Large intestine (tissue), 3 donors: Measurements from ENCODE around the gene PDZRN3. TPM values are rescaled to one million over a fixed set of nuclear protein-coding genes. Genes with fewer than 3 reads are reported as not detected.
A peak's percentile ranks its signal among the peaks of the same experiment; 100 is the strongest.

Source experiments
- DNase-seq, 2 donors: peaks; one replicate each; pipeline versions ENCODE4 v3.0.0 to v3.0.0-alpha.2; 2013
- H3K27ac ChIP-seq: one replicate; pipeline ENCODE4 v1.5.1; 2013; ENCODE audit warnings: low read length
- H3K27me3 ChIP-seq: 2 replicates; pipeline ENCODE4 v1.6.1; 2013; ENCODE audit warnings: low read length; ENCODE audit not compliant: control insufficient read depth, insufficient read depth
- H3K36me3 ChIP-seq: 2 replicates; pipeline ENCODE4 v1.6.1; 2013; ENCODE audit warnings: low read length; ENCODE audit not compliant: control insufficient read depth, insufficient read depth
- H3K4me1 ChIP-seq: one replicate; pipeline ENCODE4 v1.6.1; 2013; ENCODE audit warnings: low read length; ENCODE audit not compliant: control insufficient read depth, insufficient read depth
- H3K4me3 ChIP-seq: one replicate; pipeline ENCODE4 v1.5.1; 2013; ENCODE audit warnings: low read length
- H3K9me3 ChIP-seq: one replicate; pipeline ENCODE4 v1.6.1; 2013; ENCODE audit warnings: mild to moderate bottlenecking, low read depth, low read length, moderate library complexity; ENCODE audit not compliant: control insufficient read depth
- WGBS: methylation state at CpG from one replicate; pipeline ENCODE4 v1.1.5; 2013; ENCODE audit warnings: low lambda C conversion rate; ENCODE audit not compliant: insufficient coverage; 5-methylcytosine and 5-hydroxymethylcytosine counted together
- polyA plus RNA-seq: library from polyadenylated mRNA; unstranded; fragments of 120-200 nt; gene quantifications from one replicate; pipeline ENCODE4 v1.2.1, GENCODE V29; 2013

The PDZRN3 gene
- polyA plus RNA-seq, 1 donor: 40.7 TPM

DNA sequence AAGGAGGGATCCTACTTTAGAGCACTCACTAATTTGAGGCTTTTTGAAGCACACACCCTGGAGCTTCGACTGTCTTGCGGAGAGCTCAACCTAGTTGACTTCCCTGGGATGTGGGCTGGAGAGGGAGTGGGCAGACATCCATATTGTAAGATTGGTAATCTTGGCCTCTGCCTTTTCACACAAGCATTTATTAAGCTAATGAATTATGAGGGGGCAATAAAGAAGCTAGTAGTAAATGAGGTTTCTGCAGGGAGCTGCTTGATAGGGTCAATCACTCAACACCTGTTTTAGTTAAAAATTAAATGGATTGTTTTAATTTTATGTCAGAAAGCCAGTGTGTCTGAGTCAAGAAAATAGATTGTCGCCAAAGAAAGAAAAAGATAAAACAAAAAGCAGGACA, 76.3 kb downstream of the PDZRN3 start:
- Histone ChIP-seq H3K4me3 (no peak overlapping the region), H3K9me3 (no peaks in the 10 kb centered on the region), H3K4me1 (peaks cover 21% of the 10 kb centered on the region), H3K27ac (peak overlapping the region; percentile 13), H3K27me3 (no peaks in the 10 kb centered on the region), H3K36me3 (no peaks in the 10 kb centered on the region)
- WGBS: 33% methylated on average over 1 of the region's 3 CpGs
- DNase-seq: peak in 1 of 2 donors; percentile 74

DNA sequence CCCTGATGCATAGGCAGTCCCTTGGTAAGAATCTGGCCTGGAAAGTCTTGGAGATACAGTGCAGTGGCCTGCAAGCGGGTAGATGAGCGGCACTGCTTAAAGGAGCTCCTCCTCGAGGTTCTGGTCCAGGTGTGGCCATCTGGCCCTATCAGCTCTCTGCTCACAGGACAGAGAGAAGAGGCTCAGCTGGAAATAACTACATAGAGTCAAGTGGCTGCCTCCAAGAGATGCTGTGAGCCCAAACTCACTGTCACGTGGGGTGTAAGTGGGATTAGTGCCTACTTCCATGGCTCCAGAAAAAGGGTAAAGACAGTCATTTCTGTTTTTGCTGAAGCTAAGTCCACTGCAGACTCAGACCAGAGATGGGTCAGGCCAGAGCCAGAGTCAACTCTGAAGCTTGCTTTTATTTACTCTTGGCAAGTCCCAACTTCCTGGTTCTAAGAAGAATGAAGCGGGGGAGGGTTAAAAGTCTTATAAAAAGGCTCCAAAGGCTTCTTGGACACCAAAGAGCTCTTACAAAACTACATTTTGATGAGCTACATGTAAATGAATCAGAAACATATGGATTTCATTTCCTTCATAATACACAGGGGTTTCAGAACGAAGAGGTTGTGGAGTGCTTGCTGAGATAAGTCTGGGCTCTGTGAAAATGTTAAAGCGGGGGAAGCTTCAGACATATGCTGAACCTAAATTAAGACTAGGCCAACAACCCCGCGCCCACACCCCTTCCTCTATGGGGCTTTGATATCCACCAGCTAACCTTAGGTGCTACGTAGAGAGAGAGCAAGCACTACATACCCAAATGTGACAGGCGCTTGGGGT, 77.1 kb downstream of the PDZRN3 start:
- H3K9me3 ChIP-seq: no peaks in the 10 kb centered on the region
- H3K36me3 ChIP-seq: no peaks in the 10 kb centered on the region
- peaks cover 29% of the 10 kb centered on the region for H3K4me1 ChIP-seq
- no CpG with 5 or more reads among the region's 11 CpGs for WGBS
- no peak overlapping the region for H3K4me3 ChIP-seq
- peak overlapping the region; percentile 13 for H3K27ac ChIP-seq
- no peaks in the 10 kb centered on the region for H3K27me3 ChIP-seq
- peak in 1 of 2 donors; percentile 72 for DNase-seq

DNA sequence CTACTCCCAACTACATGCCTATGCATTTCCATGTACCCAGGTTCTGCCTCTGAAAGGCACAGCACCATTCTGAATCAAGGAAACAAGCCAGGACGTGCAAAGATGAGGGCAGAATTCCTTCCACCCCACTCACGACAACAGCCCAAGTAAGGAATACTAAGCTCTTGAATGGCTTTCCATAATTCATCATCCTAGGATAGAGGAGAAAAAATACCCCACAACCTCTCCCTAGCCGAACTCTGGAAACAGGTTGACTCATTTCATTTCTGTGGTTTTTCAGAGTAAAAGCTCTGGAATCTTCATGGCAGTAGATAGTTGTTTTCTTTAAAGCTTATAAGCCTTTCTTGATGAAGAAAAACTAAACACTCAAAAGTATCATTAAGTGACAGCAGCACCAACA, 77.8 kb downstream of the PDZRN3 start:
- WGBS: no CpG with 5 or more reads among the region's 3 CpGs

DNA sequence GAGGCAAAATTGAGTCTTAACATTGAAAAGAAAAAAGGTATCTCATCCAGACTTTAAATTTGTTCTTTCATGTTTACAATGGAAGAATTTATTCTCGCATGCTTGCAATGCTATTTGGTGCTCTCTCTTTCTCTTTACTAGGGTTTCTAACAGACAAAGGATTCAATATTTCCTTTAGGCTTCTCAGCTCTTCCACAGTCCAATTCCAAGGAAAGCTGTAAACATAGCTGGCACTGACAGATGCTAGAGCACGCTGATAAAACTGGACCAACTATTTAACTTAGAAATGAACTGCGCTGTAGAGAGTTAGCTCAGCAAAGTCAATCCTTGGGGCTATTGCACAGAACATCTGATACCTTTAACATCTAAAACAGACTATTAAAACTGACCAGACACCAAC, 81.3 kb downstream of the PDZRN3 start:
- Histone ChIP-seq H3K27ac (no peak overlapping the region), H3K4me3 (no peak overlapping the region), H3K36me3 (no peaks in the 10 kb centered on the region), H3K27me3 (no peaks in the 10 kb centered on the region), H3K9me3 (no peaks in the 10 kb centered on the region), H3K4me1 (peaks cover 19% of the 10 kb centered on the region)
- 88% methylated on average over 1 of the region's 3 CpGs for WGBS
- no peak for DNase-seq

More for the DNA sequence above, 77.8 kb downstream of the PDZRN3 start:
- no peaks in the 10 kb centered on the region for H3K9me3 ChIP-seq
- no peaks in the 10 kb centered on the region for H3K36me3 ChIP-seq
- no peak for DNase-seq
- no peaks in the 10 kb centered on the region for H3K27me3 ChIP-seq
- no peak overlapping the region for H3K4me3 ChIP-seq
- peaks cover 29% of the 10 kb centered on the region for H3K4me1 ChIP-seq
- H3K27ac ChIP-seq: no peak overlapping the region

DNA sequence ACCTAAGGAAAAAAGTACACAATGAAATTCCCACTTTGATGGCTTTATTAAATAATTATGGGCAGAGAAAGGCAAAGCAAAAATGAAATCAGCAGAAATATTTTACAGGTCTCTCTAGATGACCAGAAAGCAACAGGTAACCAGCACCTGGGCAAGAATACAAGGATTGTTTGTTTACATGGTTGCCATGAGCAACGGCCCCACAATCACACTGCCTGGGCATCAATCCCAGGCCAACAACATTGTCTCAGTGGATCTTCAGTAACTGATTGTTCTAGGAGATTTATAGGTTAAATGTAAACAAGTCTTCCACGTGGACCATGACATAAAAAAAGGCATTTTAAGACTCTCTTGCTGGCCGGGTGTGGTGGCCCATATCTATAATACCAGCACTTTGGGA, 82.6 kb downstream of the PDZRN3 start:
- Histone ChIP-seq H3K36me3 (no peaks in the 10 kb centered on the region), H3K27me3 (no peaks in the 10 kb centered on the region), H3K27ac (no peak overlapping the region), H3K9me3 (no peaks in the 10 kb centered on the region), H3K4me1 (peaks cover 8% of the 10 kb centered on the region), H3K4me3 (no peak overlapping the region)
- WGBS: 40% methylated on average over 1 of the region's 3 CpGs
- DNase-seq: peak in 1 of 2 donors; percentile 59

DNA sequence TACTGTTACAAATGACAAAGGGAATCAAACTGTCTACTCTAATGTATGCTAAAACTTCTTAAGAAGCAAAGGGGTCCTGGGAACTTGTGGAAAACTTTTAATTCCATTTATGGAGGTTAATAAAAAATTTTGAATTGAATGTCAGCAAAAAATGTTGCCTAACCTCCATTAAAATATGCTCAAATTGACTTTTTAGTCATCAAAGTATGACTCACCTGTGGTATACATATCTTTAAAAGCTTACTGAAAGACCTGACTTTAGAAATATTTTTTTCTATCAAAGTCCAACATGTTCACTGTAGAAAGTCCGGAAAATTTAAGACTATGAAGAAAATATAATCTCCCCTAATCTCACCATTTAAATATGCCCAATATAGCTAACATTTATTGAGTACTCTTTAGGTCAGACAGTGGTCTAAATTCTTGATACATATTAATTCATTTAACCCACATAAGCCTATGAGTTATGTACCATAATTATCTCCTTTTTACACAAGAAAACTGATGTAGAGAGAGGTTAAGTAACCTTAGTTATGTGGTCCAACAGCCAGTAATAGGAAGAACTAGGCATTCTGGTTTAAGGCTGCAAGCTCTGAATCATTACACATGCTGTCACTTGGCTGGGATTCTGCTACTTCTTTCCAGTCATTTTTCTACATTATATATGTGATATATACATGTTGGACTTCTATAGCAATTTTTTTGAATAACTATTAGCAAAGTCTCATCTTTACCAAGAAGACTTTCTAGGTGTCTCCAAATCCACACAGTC, 83.6 kb downstream of the PDZRN3 start:
- Histone ChIP-seq H3K27ac (peak overlapping the region; percentile 49), H3K27me3 (no peaks in the 10 kb centered on the region), H3K9me3 (no peaks in the 10 kb centered on the region), H3K4me3 (no peak overlapping the region), H3K4me1 (peaks cover 15% of the 10 kb centered on the region), H3K36me3 (no peaks in the 10 kb centered on the region)
- no peak for DNase-seq
- WGBS: 60% methylated on average over 1 of the region's 1 CpG

DNA sequence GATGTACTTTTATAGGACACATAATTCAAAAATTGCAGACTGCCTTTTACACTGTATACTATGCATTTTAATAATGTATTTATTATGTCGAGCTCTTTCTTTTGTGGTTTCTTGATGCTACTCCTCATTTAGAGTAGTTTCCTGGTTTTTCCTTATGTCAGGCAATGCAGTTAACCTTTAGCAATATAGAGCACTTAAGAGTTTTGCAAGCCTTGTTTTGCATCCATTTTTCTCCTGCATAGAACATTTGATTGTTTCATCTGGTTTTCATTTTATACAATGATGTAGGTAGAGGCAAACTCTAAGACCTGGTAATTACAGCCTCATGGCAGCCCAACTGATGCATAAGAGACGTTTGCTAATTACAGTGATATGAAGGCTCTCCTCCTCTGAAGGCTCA, 86.3 kb downstream of the PDZRN3 start:
- H3K27ac ChIP-seq: no peak overlapping the region
- no peaks in the 10 kb centered on the region for H3K36me3 ChIP-seq
- H3K4me1 ChIP-seq: peaks cover 27% of the 10 kb centered on the region
- DNase-seq: no peak
- no peak overlapping the region for H3K4me3 ChIP-seq
- 40% methylated on average over 1 of the region's 2 CpGs for WGBS
- H3K9me3 ChIP-seq: no peaks in the 10 kb centered on the region
- no peaks in the 10 kb centered on the region for H3K27me3 ChIP-seq

DNA sequence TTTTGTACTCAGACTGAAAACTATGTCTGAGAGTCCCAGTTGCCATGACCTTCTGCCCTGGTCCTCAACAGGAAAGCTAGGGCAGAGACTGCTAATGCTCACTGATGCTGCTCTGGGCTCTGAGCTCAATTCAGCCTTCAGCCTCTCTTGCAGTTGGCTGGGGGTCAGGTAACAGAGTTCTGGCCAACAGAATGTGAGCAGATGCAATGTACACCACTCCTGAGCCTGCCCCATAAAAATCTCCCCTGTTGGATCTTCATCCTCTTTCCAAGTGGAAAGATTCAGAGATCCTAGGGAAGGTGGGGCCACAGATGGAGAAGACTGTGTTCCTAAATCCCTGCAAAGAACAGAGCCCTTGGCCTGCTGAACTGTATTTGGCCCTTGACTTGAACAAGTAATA, 87.8 kb downstream of the PDZRN3 start:
- Histone ChIP-seq H3K4me1 (peaks cover 19% of the 10 kb centered on the region), H3K4me3 (no peak overlapping the region), H3K27ac (no peak overlapping the region), H3K36me3 (no peaks in the 10 kb centered on the region), H3K27me3 (no peaks in the 10 kb centered on the region), H3K9me3 (no peaks in the 10 kb centered on the region)
- DNase-seq: no peak

DNA sequence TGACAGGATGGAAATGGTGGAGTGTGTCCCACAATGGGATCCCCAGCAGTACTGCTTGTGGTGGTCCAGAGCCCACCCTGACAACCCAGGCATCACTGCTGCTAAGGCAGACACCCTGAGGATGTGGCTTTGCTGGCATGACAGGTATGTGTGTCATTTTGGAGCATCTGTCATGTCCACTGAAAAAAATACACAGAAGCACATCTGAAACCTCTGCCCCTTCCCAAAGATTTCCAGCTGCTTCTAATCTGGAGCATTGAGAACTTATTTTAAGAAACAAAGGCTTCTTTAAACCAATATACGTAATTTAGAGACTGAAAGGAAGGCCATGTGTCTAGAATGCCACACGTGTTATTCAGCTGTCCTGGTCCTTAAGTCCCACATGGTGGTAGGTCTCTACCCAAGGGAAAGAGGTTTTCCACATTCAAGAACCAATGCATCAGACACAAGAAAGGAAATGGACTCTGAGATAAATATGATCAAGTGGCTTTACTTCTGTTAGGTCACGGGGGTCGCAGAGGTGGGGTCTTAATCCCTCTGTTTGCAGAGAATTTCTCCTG, 88.3 kb downstream of the PDZRN3 start:
- Histone ChIP-seq H3K4me1 (peaks cover 19% of the 10 kb centered on the region), H3K4me3 (no peak overlapping the region), H3K27me3 (no peaks in the 10 kb centered on the region), H3K9me3 (no peaks in the 10 kb centered on the region), H3K27ac (no peak overlapping the region), H3K36me3 (no peaks in the 10 kb centered on the region)
- no CpG with 5 or more reads among the region's 4 CpGs for WGBS
- DNase-seq: no peak

DNA sequence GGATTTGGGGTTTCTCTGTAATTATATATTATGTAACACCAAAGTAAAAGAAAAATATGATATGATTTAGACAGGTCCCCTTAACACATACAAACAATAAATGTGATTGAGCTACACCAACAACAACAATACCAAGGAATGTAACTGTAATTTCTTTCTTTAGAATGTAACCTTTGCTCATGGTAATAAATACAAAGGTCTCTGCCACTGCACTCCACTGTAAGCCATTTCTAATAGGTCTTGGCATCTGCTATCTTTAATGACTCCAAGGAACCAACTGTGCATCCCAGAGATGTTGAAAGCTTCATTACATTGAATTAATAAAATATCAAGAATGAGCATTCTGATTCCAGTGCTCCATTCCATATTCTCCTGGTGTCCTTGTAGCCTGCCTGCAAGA, 88.8 kb downstream of the PDZRN3 start:
- Histone ChIP-seq H3K9me3 (no peaks in the 10 kb centered on the region), H3K36me3 (no peaks in the 10 kb centered on the region), H3K4me1 (peaks cover 19% of the 10 kb centered on the region), H3K27me3 (no peaks in the 10 kb centered on the region), H3K27ac (no peak overlapping the region), H3K4me3 (no peak overlapping the region)
- DNase-seq: peak in 1 of 2 donors; percentile 70
